Effector CD8-positive, alpha-beta T cell (primary cell): Measurements from ENCODE around the gene MYL5.
"Not testable (repeated sequence)": the region's sequence is repeated elsewhere in the genome, so short reads cannot be mapped to it uniquely, and the experiment has no call there.

Experiments
- DNase-seq: peaks from one replicate; lab custom pipeline; 2025; lab: John Stamatoyannopoulos, UW

MYL5 gene

DNA sequence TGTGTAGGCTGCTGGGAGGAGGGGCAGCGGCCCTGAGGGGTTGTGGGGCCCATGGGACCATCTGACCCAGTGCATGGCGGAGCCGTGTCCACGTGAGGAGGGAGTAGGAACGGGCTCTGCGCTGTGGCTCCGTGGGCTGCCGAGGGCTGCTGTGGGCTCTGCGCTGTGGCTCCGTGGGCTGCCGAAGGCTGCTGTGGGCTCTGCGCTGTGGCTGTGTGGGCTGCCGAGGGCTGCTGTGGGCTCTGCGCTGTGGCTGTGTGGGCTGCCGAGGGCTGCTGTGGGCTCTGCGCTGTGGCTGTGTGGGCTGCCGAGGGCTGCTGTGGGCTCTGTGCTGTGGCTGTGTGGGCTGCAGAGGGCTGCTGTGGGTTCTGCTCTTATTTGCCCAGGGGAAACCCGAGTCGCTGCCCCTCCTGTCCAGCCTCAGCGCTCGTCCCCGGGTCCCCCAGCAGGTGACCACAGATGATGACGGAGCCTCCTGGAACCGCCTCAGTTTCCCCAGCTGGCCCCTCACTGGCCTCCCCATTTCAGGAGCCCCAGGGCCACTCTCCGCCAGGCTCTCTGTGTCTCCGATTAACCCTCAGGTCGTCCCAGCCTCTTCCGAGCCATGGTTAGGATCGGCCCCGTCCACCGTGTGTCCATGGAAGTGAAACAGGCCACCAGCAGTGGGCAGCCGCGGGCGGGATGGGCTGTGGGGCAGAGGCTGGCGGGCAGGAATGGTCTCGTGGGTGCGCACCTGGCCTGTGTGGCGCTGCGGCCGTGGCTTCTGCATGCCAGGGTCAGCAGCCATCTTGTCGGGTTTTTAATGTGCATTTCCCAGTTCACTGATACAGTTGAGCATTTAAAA, 51.3 kb downstream of the MYL5 start:
- DNase-seq, result no peak

DNA sequence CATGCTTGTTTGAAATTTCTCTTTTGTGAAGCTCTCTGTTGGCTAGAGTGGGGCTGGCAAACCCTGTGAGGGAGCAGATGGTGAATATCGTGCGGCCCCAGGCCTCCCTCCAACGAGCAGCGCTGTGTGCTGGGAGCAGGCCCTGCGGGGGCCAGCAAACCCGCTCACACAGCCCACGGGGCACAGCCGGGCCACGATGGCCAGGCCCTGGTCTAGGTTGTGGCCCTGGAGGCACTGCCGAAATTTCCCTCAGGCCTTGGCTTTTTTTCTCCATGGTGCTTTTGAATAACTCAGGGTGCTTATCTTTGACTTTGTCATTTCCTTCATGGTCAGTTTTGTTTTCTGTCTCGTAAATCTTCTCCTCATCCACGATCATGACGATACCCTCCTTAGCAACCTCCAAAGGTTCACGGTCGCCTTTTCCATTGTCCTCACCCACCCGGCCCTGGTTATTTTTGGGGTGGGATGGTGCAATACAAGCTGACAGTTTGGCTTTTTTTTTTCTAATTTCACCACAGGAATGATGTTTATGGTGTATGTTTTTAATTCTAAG, 52.0 kb downstream of the MYL5 start:
- DNase-seq, result no peak

DNA sequence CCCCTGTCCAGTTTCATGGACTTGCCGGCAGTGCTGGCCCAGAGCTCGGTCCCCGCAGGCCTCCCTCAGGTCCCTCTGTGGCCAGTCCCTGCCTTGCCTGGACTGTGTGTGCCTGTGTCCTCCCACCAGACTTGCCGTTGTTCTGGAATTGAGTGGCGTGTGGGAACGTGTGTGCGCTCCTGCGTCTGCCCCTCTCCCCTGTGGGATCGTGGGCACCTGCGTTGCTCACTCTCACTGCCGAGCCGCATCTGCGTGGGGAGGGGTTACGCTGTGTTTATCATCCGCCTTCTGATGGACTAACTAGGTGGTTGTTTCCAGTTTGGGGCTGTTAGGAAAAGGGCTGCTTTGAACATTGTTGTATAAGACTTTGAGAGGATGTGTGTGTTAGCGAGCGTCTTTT, 52.5 kb downstream of the MYL5 start:
- DNase-seq, result no peak

DNA sequence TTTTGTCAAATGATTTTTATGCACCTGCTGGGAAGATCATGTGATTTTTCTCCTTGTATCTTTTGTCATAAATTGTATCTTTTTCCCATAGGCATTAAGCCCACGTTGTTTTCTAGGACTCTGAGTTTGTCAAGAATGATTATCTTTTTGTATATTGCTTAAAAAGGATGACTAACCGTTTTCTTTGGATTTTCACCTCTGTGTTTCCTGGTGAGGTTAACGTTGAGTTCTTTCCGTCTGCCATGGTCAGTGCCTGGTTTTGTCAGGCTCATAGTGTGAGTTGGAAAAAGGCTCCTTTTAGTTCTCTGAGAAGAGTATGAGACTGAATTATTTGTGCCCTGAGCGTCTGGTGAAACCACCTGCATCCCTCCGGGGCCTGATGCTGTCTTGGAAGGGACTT, 53.2 kb downstream of the MYL5 start:
- DNase-seq, result no peak

DNA sequence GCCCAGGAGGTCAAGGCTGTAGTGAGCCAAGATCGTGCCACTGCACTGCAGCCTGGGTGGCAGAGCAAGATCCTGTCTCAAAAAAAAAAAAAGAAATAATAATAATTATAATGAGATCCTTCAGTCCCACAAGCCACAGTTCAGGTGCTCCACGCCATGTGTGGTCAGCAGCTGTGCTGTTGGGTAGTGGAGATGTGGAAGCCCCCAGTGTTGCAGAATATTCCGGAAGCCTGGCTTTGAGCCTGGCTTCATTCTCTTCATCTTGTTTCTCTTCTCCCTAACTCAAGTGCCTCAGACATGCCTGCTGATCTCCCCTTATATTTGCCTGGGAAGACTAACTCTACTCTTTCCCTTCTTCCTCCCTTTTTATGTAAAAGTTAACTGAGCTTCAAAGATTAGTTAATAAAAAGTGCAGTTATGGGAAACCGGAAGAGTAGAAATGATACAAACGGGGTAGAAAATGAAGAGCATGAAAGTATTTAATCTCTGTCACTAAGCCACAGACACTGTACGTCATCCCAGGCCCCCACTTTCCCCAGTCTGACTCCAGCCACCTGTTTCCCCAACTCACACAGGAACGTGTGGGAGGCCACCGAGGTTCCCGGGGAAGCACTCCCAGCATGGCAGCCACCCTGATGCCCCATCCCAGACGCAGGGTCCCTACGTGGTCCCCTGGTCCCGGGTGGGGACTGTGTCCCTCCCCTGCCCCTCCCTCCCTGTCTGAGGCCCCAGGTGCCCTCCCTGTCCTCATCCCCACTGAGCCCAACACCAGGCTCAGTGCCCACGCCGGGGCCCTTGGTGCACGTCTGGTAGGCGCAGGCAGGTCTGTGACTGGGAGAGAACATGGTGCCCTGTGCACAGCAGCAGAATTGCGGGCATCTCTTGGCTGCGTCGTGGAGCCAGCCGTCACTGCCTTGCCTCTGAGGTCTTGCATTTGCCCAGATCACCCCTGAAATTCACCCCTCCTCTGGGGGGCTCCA, 55.3 kb downstream of the MYL5 start:
- no peak for DNase-seq

DNA sequence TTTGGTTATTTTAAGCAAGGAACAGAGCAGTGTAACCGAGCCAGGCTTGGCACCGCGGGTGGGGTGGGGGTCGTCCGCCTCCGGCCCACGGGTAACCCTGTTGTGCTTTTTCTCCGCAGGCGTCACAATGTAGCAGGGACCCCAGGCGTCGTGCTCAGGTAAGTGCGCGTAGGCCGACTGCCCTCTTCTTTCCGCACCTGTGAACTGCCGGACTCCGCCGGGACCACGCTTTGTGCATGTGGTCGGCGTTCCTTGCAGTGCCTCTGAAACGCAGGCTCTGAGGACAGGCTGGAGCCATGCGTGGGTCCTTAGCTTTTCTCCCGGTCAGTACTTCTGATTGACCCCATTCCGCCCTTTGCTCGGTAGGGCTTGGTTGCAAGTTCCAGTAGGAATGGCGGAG, 56.2 kb downstream of the MYL5 start:
- DNase-seq, result no peak

DNA sequence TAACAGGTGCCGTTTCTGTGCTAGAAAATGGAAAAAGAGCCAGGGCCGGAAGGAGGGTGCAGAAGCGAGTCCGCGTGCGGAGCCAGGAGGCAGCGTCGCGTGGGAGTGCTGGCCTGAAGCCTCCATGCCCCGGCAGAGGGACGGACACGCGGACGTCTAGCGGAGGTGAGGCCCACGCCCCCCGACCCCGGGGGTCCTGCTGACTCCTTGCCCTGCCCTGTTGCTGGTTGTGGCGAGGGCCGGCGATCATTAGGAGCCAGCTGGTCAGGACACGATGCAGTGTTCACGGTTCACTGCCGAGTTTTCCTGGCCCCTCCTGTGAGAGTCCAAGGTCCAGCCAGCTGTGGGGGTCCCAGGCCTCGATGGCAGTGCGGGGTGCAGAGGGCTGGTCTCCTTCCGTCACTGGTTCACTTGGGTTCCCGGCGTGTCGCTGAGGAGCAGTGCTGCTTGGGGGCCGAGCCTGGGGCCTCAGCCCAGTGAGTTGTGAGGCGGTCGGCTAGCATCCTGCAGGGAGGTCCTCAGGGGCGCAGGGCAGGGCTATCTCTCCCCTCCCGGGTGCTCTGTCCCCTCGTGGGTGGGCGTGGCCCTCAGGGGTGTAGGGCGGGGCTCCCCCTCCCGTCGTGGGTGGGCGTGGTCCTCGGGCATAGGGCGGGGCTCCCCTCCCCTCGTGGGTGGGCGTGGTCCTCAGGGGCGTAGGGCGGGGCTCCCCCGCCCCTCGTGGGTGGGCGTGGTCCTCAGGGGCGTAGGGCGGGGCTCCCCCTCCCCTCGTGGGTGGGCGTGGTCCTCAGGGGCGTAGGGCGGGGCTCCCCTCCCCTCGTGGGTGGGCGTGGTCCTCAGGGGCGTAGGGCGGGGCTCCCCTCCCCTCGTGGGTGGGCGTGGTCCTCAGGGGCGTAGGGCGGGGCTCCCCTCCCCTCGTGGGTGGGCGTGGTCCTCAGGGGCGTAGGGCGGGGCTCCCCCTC, 56.9 kb downstream of the MYL5 start:
- DNase-seq, result not testable (repeated sequence)
